ENCODE results near the gene NAV3. TPM values are rescaled to one million over a fixed set of nuclear protein-coding genes. Genes with fewer than 3 reads are reported as not detected.

NAV3 gene
- polyA plus RNA-seq, 1 of the 3 experiments (the other 2 are of a cell fraction) = 10.5 TPM

DNA sequence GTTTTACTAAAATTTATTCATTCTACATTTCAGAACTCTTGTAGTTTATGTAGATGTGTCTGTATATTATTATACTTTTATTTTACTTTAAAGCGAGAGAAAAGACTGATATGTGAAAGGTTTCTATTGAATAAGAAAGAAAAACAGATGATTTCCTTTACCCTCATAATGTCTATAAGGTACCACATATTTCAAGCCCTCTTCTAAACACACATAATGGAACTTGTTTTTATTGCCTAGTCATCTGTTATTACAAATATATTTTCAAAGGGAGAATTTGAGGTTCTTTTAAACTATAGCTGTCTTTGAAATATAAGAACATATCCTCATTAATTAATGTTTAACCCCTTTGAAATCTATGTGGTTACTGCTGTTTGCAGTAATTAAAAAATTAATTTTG lies 34.5 kb downstream of the NAV3 start:
- H3K27me3 ChIP-seq (ENCODE audit: insufficient read depth) = no peaks in the 10 kb centered on the region
- H3K4me2 ChIP-seq = no peak overlapping the region
- H4K20me1 ChIP-seq (ENCODE audit: insufficient read depth) = no peaks in the 10 kb centered on the region
- ChIA-PET POLR2A (no interaction called here), CTCF (no interaction called here)
- no peaks in the 10 kb centered on the region for H3F3A ChIP-seq (replicated peaks; ENCODE audit: insufficient read depth)
- TF ChIP-seq FOXJ3 (CRISPR knock-in tag; IDR thresholded peaks at IDR 0.05) (no peak), EZH2phosphoT487 (IDR thresholded peaks at IDR 0.05; ENCODE audit: borderline replicate concordance, low read depth) (no peak), RFX5 (IDR thresholded peaks at IDR 0.05; ENCODE audit: low read length) (no peak), RAD21 (IDR thresholded peaks at IDR 0.05; ENCODE audit: low read length) (no peak), MEF2A (IDR thresholded peaks at IDR 0.05; ENCODE audit: borderline replicate concordance, low read depth) (no peak), SMC3 (IDR thresholded peaks at IDR 0.05; ENCODE audit: low read depth, low read length) (no peak)
- TF ChIP-seq, protein P1, sequence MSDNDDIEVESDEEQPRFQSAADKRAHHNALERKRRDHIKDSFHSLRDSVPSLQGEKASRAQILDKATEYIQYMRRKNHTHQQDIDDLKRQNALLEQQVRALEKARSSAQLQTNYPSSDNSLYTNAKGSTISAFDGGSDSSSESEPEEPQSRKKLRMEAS (IDR thresholded peaks at IDR 0.05; ENCODE audit: low read depth) = no peak
- TF ChIP-seq, protein P2, sequence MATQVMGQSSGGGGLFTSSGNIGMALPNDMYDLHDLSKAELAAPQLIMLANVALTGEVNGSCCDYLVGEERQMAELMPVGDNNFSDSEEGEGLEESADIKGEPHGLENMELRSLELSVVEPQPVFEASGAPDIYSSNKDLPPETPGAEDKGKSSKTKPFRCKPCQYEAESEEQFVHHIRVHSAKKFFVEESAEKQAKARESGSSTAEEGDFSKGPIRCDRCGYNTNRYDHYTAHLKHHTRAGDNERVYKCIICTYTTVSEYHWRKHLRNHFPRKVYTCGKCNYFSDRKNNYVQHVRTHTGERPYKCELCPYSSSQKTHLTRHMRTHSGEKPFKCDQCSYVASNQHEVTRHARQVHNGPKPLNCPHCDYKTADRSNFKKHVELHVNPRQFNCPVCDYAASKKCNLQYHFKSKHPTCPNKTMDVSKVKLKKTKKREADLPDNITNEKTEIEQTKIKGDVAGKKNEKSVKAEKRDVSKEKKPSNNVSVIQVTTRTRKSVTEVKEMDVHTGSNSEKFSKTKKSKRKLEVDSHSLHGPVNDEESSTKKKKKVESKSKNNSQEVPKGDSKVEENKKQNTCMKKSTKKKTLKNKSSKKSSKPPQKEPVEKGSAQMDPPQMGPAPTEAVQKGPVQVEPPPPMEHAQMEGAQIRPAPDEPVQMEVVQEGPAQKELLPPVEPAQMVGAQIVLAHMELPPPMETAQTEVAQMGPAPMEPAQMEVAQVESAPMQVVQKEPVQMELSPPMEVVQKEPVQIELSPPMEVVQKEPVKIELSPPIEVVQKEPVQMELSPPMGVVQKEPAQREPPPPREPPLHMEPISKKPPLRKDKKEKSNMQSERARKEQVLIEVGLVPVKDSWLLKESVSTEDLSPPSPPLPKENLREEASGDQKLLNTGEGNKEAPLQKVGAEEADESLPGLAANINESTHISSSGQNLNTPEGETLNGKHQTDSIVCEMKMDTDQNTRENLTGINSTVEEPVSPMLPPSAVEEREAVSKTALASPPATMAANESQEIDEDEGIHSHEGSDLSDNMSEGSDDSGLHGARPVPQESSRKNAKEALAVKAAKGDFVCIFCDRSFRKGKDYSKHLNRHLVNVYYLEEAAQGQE (IDR thresholded peaks at IDR 0.05; ENCODE audit: low read depth, low read length) = no peak
- TF ChIP-seq, protein P3, sequence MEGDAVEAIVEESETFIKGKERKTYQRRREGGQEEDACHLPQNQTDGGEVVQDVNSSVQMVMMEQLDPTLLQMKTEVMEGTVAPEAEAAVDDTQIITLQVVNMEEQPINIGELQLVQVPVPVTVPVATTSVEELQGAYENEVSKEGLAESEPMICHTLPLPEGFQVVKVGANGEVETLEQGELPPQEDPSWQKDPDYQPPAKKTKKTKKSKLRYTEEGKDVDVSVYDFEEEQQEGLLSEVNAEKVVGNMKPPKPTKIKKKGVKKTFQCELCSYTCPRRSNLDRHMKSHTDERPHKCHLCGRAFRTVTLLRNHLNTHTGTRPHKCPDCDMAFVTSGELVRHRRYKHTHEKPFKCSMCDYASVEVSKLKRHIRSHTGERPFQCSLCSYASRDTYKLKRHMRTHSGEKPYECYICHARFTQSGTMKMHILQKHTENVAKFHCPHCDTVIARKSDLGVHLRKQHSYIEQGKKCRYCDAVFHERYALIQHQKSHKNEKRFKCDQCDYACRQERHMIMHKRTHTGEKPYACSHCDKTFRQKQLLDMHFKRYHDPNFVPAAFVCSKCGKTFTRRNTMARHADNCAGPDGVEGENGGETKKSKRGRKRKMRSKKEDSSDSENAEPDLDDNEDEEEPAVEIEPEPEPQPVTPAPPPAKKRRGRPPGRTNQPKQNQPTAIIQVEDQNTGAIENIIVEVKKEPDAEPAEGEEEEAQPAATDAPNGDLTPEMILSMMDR (IDR thresholded peaks at IDR 0.05) = no peak
- TF ChIP-seq, protein P4, sequence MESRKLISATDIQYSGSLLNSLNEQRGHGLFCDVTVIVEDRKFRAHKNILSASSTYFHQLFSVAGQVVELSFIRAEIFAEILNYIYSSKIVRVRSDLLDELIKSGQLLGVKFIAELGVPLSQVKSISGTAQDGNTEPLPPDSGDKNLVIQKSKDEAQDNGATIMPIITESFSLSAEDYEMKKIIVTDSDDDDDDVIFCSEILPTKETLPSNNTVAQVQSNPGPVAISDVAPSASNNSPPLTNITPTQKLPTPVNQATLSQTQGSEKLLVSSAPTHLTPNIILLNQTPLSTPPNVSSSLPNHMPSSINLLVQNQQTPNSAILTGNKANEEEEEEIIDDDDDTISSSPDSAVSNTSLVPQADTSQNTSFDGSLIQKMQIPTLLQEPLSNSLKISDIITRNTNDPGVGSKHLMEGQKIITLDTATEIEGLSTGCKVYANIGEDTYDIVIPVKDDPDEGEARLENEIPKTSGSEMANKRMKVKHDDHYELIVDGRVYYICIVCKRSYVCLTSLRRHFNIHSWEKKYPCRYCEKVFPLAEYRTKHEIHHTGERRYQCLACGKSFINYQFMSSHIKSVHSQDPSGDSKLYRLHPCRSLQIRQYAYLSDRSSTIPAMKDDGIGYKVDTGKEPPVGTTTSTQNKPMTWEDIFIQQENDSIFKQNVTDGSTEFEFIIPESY (IDR thresholded peaks at IDR 0.05; ENCODE audit: borderline replicate concordance, low read depth) = no peak
- TF ChIP-seq, protein P5, sequence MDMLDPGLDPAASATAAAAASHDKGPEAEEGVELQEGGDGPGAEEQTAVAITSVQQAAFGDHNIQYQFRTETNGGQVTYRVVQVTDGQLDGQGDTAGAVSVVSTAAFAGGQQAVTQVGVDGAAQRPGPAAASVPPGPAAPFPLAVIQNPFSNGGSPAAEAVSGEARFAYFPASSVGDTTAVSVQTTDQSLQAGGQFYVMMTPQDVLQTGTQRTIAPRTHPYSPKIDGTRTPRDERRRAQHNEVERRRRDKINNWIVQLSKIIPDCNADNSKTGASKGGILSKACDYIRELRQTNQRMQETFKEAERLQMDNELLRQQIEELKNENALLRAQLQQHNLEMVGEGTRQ (IDR thresholded peaks at IDR 0.05; ENCODE audit: borderline replicate concordance, low read depth, low read length) = no peak
- H3K9me2 ChIP-seq = no peaks in the 10 kb centered on the region
- 91% methylated on average over 1 of the region's 1 CpG for WGBS (ENCODE audit: low lambda C conversion rate)
- no peaks in the 10 kb centered on the region for H3K9me3 ChIP-seq
- H3K79me2 ChIP-seq (ENCODE audit: insufficient read depth) = no peaks in the 10 kb centered on the region
- H3K27ac ChIP-seq (ENCODE audit: low read depth in 2 of 2, low read length in 1 of 2) = no peak overlapping the region
- no peaks in the 10 kb centered on the region for H3K36me3 ChIP-seq (replicated peaks in 1 of 2; ENCODE audit: control insufficient read depth in 1 of 2, insufficient read depth in 2 of 2, low read length in 1 of 2)
- no peak overlapping the region for H3K4me3 ChIP-seq (ENCODE audit: low read depth in 2 of 2, low read length in 1 of 2)
- H3K4me1 ChIP-seq (ENCODE audit: control insufficient read depth in 1 of 2, insufficient read depth in 2 of 2, low read depth in 1 of 2, low read length in 1 of 2) = peaks cover 0 to 21% of the 10 kb centered on the region in 2 experiments; a peak in 2 of 4 replicates
- no peak overlapping the region for H3K9ac ChIP-seq
- DNase-seq = no peak
- no peak overlapping the region for H2AFZ ChIP-seq (ENCODE audit: low read depth)
